GM23338 (cell line): ENCODE data around the gene ADCY3.

Experiments
- CREB1 ChIP-seq: fragments of 250-450 bp; sonication (Bioruptor Pico); IDR thresholded peaks from 2 replicates; pipeline ENCODE4 v1.5.0; 2020; ENCODE audit warnings: low read depth, mild to moderate bottlenecking, moderate library complexity
- CTCF ChIP-seq, 2 experiments: fragments of 200-600 bp in 1 of 2; sonication (generic) in 1 of 2; conservative IDR thresholded peaks; 2 replicates each; pipeline versions ENCODE4 v1.5.1 to v1.6.1; 2016 to 2017; ENCODE audit warnings: antibody characterized with exemption in 2 of 2, low read depth in 2 of 2, mild to moderate bottlenecking in 2 of 2, moderate library complexity in 1 of 2
- ETS1 ChIP-seq: IDR thresholded peaks from 2 replicates; pipeline ENCODE4 v1.6.1; 2016; ENCODE audit warnings: antibody characterized with exemption
- EZH2 ChIP-seq: fragments of 200-600 bp; sonication (generic); IDR thresholded peaks from one replicate; pipeline ENCODE4 v1.8.0; 2017; ENCODE audit warnings: antibody characterized with exemption, mild to moderate bottlenecking, low read depth; ENCODE audit not compliant: unreplicated experiment
- EZH2phosphoT487 ChIP-seq: fragments of 200-600 bp; sonication (generic); IDR thresholded peaks from one replicate; pipeline ENCODE4 v1.8.1; 2018; ENCODE audit warnings: antibody characterized with exemption; ENCODE audit not compliant: unreplicated experiment
- JUNB ChIP-seq: IDR thresholded peaks from one replicate; pipeline ENCODE4 v1.6.1; 2016; ENCODE audit warnings: antibody characterized with exemption; ENCODE audit not compliant: unreplicated experiment
- NANOG ChIP-seq: IDR thresholded peaks from 2 replicates; pipeline ENCODE4 v1.6.1; 2016; ENCODE audit warnings: antibody characterized with exemption, borderline replicate concordance
- POLR2AphosphoS5 ChIP-seq: IDR thresholded peaks from 2 replicates; pipeline ENCODE4 v1.6.1; 2016; ENCODE audit warnings: antibody characterized with exemption, low read depth
- REST ChIP-seq: IDR thresholded peaks from one replicate; pipeline ENCODE4 v1.6.1; 2018; ENCODE audit warnings: antibody characterized with exemption; ENCODE audit not compliant: unreplicated experiment
- STAT1 ChIP-seq: IDR thresholded peaks from one replicate; pipeline ENCODE4 v1.6.1; 2016; ENCODE audit warnings: antibody characterized with exemption; ENCODE audit not compliant: unreplicated experiment
- ZNF114 ChIP-seq: fragments of 250-450 bp; sonication (Bioruptor Pico); IDR thresholded peaks from 2 replicates; pipeline ENCODE4 v1.5.0; 2020; ENCODE audit warnings: mild to moderate bottlenecking, moderate library complexity
- ZNF331 ChIP-seq: fragments of 250-450 bp; sonication (Bioruptor Pico); IDR thresholded peaks from 2 replicates; pipeline ENCODE4 v1.5.0; 2020; ENCODE audit warnings: low read depth, mild to moderate bottlenecking, moderate library complexity
- TF ChIP-seq, protein P1 (sequence below): fragments of 250-450 bp; sonication (Bioruptor Pico); IDR thresholded peaks from 2 replicates; pipeline ENCODE4 v1.5.0; 2020; ENCODE audit warnings: mild to moderate bottlenecking, moderate library complexity

GRCh38 chr2:24788816-24789215, 131.2 kb downstream of the ADCY3 start:
- TF ChIP-seq CTCF (conservative IDR thresholded peaks at IDR 0.05; ENCODE audit: low read depth in 2 of 2) (no peak), EZH2 (no peak), POLR2AphosphoS5 (no peak), EZH2phosphoT487 (no peak), JUNB (no peak), ETS1 (no peak), ZNF331 (CRISPR knock-in tag) (no peak), NANOG (no peak), REST (no peak), CREB1 (CRISPR knock-in tag) (no peak), ZNF114 (CRISPR knock-in tag) (no peak), STAT1 (no peak)
- TF ChIP-seq, protein P1, sequence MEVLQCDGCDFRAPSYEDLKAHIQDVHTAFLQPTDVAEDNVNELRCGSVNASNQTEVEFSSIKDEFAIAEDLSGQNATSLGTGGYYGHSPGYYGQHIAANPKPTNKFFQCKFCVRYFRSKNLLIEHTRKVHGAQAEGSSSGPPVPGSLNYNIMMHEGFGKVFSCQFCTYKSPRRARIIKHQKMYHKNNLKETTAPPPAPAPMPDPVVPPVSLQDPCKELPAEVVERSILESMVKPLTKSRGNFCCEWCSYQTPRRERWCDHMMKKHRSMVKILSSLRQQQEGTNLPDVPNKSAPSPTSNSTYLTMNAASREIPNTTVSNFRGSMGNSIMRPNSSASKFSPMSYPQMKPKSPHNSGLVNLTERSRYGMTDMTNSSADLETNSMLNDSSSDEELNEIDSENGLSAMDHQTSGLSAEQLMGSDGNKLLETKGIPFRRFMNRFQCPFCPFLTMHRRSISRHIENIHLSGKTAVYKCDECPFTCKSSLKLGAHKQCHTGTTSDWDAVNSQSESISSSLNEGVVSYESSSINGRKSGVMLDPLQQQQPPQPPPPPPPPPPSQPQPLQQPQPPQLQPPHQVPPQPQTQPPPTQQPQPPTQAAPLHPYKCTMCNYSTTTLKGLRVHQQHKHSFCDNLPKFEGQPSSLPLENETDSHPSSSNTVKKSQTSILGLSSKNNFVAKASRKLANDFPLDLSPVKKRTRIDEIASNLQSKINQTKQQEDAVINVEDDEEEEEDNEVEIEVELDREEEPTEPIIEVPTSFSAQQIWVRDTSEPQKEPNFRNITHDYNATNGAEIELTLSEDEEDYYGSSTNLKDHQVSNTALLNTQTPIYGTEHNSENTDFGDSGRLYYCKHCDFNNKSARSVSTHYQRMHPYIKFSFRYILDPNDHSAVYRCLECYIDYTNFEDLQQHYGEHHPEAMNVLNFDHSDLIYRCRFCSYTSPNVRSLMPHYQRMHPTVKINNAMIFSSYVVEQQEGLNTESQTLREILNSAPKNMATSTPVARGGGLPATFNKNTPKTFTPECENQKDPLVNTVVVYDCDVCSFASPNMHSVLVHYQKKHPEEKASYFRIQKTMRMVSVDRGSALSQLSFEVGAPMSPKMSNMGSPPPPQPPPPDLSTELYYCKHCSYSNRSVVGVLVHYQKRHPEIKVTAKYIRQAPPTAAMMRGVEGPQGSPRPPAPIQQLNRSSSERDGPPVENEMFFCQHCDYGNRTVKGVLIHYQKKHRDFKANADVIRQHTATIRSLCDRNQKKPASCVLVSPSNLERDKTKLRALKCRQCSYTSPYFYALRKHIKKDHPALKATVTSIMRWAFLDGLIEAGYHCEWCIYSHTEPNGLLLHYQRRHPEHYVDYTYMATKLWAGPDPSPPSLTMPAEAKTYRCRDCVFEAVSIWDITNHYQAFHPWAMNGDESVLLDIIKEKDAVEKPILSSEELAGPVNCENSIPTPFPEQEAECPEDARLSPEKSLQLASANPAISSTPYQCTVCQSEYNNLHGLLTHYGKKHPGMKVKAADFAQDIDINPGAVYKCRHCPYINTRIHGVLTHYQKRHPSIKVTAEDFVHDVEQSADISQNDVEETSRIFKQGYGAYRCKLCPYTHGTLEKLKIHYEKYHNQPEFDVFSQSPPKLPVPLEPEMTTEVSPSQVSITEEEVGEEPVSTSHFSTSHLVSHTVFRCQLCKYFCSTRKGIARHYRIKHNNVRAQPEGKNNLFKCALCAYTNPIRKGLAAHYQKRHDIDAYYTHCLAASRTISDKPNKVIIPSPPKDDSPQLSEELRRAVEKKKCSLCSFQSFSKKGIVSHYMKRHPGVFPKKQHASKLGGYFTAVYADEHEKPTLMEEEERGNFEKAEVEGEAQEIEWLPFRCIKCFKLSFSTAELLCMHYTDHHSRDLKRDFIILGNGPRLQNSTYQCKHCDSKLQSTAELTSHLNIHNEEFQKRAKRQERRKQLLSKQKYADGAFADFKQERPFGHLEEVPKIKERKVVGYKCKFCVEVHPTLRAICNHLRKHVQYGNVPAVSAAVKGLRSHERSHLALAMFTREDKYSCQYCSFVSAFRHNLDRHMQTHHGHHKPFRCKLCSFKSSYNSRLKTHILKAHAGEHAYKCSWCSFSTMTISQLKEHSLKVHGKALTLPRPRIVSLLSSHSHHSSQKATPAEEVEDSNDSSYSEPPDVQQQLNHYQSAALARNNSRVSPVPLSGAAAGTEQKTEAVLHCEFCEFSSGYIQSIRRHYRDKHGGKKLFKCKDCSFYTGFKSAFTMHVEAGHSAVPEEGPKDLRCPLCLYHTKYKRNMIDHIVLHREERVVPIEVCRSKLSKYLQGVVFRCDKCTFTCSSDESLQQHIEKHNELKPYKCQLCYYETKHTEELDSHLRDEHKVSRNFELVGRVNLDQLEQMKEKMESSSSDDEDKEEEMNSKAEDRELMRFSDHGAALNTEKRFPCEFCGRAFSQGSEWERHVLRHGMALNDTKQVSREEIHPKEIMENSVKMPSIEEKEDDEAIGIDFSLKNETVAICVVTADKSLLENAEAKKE (CRISPR knock-in tag), result no peak
